Measurements from ENCODE around the gene ENTR1. TPM values are rescaled to one million over a fixed set of nuclear protein-coding genes. Genes with fewer than 3 reads are reported as not detected.

Gene ENTR1
- total and polyA plus RNA-seq, 10 of the 15 experiments (the other 5 are each of a cell fraction or from before 2014, with no cell fraction given): 8.2 to 96.4 (median 41.1) TPM

DNA sequence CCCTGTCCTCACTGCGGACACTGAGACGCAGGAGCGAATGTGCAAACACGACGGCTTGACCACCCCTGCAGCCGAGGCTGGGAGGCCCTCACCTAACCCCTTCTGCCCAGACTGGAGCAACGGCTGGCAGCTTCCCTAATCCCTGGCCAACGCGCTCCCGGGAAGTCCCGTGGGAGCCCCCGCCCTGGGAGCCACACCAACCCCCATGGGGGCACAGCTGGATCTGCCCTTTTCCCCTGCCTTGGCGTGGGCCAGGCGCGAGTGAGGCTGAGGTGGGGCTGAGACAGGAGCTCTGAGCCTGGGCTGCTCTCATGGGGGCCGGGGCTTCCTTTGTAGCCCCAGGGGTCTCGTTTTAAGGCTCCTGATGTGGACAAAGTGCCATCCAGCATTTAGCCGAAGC is 42.2 kb downstream of the ENTR1 start (continued):
- no peak for TF ChIP-seq ETV6 (conservative IDR thresholded peaks at IDR 0.05 in 1 of 2, IDR thresholded peaks at IDR 0.05 in 1 of 2; ENCODE audit: borderline replicate concordance in 1 of 2, low read depth in 1 of 2)
- no peak for TF ChIP-seq BMI1 (IDR thresholded peaks at IDR 0.05; ENCODE audit: borderline replicate concordance)
- TF ChIP-seq SPI1 (IDR thresholded peaks at IDR 0.05; ENCODE audit: borderline replicate concordance, insufficient read depth, low read depth, low read length): no peak
- no peak for TF ChIP-seq HDAC6 (IDR thresholded peaks at IDR 0.05; ENCODE audit: unreplicated experiment)
- TF ChIP-seq, protein P1, sequence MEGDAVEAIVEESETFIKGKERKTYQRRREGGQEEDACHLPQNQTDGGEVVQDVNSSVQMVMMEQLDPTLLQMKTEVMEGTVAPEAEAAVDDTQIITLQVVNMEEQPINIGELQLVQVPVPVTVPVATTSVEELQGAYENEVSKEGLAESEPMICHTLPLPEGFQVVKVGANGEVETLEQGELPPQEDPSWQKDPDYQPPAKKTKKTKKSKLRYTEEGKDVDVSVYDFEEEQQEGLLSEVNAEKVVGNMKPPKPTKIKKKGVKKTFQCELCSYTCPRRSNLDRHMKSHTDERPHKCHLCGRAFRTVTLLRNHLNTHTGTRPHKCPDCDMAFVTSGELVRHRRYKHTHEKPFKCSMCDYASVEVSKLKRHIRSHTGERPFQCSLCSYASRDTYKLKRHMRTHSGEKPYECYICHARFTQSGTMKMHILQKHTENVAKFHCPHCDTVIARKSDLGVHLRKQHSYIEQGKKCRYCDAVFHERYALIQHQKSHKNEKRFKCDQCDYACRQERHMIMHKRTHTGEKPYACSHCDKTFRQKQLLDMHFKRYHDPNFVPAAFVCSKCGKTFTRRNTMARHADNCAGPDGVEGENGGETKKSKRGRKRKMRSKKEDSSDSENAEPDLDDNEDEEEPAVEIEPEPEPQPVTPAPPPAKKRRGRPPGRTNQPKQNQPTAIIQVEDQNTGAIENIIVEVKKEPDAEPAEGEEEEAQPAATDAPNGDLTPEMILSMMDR (IDR thresholded peaks at IDR 0.05 in 2 of 3, conservative IDR thresholded peaks at IDR 0.05 in 1 of 3; ENCODE audit: control insufficient read depth in 2 of 3, extremely low read depth in 1 of 3, insufficient read depth in 1 of 3, low read depth in 3 of 3, low read length in 3 of 3): no peak

DNA sequence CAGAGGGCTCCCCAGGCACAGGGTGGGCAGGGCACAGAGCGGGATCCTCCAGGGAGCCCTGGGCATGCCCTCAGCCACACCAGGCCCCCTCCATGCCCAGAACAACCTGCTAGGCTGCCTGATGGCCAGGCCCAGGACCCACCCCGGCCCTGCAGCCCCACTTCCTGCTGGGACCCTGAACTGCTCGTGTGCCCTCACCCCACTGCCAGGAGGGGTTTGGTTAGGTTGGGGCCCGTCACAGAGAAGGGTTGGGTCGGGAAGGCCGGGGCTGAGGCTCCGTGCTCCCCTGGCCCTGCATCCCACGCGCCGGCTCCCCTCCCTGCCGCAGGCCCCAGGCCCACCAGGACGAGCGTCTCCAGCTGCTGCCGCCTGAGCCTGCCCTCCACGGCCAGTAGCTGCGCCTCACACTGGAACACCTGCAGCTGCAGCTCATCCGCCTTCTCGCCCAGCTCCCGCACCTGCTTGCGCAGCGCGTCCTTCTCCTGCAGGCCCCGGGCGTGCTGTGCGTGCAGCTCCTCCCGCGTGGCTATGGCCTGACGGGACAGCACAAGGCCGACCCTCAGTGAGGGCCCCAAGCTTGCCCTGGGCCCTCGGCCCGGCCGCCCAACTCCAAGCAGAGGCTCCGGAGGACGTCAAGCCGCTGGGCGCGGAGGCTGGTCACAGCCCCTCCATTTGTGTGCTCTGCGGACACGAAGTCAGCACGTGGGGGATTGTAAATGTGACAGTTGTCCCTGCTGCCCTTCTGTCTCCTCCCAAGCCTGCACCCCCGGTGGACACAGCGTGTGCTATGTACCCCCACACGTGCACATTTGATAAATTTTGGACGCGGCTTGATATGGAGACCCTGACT is 42.9 kb downstream of the ENTR1 start:
- BruUV-seq (replicated peaks): no TSS peak
- H3K4me1 ChIP-seq (ENCODE audit: control insufficient read depth, insufficient read depth, low read length): peaks cover 13% of the 10 kb centered on the region
- H3K27me3 ChIP-seq (replicated peaks in 1 of 2; ENCODE audit: control insufficient read depth in 2 of 2, insufficient read depth in 2 of 2, low read length in 1 of 2): no peaks in the 10 kb centered on the region
- peaks cover 0 to 1% of the 10 kb centered on the region in 2 experiments; a peak in 2 of 4 replicates for H3K36me3 ChIP-seq (ENCODE audit: control insufficient read depth in 2 of 2, insufficient read depth in 2 of 2, low read length in 1 of 2)
- in situ Hi-C loops (cut with MboI) (no loop called here), intact Hi-C loops (cut with micrococcal nuclease; ENCODE audit: unreplicated experiment) (no loop called here)
- H3K4me3 ChIP-seq: no peak overlapping the region
- SMC1A ChIA-PET (ENCODE audit: uncharacterized antibody, unreplicated experiment): no interaction called here
- ATAC-seq: no peak
- H2AFZ ChIP-seq (ENCODE audit: control insufficient read depth, low read depth, low read length): no peak overlapping the region
- no peaks in the 10 kb centered on the region for H4K20me1 ChIP-seq (ENCODE audit: control insufficient read depth, insufficient read depth)
- H3K9ac ChIP-seq (ENCODE audit: control insufficient read depth, insufficient read depth, low read length): no peak overlapping the region
- H3K4me2 ChIP-seq (ENCODE audit: control insufficient read depth, insufficient read depth): no peak overlapping the region
- FAIRE-seq: no peak
- CTCF ChIA-PET: interaction anchor here (1.5 kb wide), 1 partner anchor 52 kb away, joined by 3 read pairs; no protein-coding TSS in a partner anchor
- POLR2A ChIA-PET: no interaction called here
- no peak for DNase-seq (ENCODE audit: low read depth, low spot score)
- H3K27ac ChIP-seq (ENCODE audit: control insufficient read depth, insufficient read depth): no peak overlapping the region
- RAD21 ChIA-PET (ENCODE audit: unreplicated experiment): no interaction called here
- WGBS (ENCODE audit: insufficient coverage, insufficient replicate concordance, low lambda C conversion rate, missing lambda C conversion rate): 80% methylated on average over 44 of the region's 45 CpGs
- no peaks in the 10 kb centered on the region; the same call in 2 of the 3 replicates for H3K9me3 ChIP-seq (replicated peaks; ENCODE audit: control insufficient read depth, insufficient read depth, low read length)
- no peaks in the 10 kb centered on the region for H3K79me2 ChIP-seq (ENCODE audit: control insufficient read depth, insufficient read depth, low read length)
- TF ChIP-seq KLF5 (IDR thresholded peaks at IDR 0.05; ENCODE audit: partially characterized antibody) (no peak), ZNF217 (IDR thresholded peaks at IDR 0.05) (no peak), FOXK2 (IDR thresholded peaks at IDR 0.05) (no peak), CHD4 (IDR thresholded peaks at IDR 0.05) (no peak), BACH1 (IDR thresholded peaks at IDR 0.05; ENCODE audit: borderline replicate concordance) (no peak), NFYB (IDR thresholded peaks at IDR 0.05; ENCODE audit: insufficient read depth, low read depth, low read length) (no peak), NRF1 (conservative IDR thresholded peaks at IDR 0.05; ENCODE audit: low read depth, low read length) (no peak), JUNB (IDR thresholded peaks at IDR 0.05) (no peak)
- TF ChIP-seq, protein P2, sequence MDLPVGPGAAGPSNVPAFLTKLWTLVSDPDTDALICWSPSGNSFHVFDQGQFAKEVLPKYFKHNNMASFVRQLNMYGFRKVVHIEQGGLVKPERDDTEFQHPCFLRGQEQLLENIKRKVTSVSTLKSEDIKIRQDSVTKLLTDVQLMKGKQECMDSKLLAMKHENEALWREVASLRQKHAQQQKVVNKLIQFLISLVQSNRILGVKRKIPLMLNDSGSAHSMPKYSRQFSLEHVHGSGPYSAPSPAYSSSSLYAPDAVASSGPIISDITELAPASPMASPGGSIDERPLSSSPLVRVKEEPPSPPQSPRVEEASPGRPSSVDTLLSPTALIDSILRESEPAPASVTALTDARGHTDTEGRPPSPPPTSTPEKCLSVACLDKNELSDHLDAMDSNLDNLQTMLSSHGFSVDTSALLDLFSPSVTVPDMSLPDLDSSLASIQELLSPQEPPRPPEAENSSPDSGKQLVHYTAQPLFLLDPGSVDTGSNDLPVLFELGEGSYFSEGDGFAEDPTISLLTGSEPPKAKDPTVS (IDR thresholded peaks at IDR 0.05; ENCODE audit: low read depth, low read length): no peak
- TF ChIP-seq, protein P3, sequence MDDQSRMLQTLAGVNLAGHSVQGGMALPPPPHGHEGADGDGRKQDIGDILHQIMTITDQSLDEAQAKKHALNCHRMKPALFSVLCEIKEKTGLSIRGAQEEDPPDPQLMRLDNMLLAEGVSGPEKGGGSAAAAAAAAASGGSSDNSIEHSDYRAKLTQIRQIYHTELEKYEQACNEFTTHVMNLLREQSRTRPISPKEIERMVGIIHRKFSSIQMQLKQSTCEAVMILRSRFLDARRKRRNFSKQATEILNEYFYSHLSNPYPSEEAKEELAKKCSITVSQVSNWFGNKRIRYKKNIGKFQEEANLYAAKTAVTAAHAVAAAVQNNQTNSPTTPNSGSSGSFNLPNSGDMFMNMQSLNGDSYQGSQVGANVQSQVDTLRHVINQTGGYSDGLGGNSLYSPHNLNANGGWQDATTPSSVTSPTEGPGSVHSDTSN (IDR thresholded peaks at IDR 0.05; ENCODE audit: insufficient replicate concordance, low read depth, low read length): no peak
- TF ChIP-seq, protein P4, sequence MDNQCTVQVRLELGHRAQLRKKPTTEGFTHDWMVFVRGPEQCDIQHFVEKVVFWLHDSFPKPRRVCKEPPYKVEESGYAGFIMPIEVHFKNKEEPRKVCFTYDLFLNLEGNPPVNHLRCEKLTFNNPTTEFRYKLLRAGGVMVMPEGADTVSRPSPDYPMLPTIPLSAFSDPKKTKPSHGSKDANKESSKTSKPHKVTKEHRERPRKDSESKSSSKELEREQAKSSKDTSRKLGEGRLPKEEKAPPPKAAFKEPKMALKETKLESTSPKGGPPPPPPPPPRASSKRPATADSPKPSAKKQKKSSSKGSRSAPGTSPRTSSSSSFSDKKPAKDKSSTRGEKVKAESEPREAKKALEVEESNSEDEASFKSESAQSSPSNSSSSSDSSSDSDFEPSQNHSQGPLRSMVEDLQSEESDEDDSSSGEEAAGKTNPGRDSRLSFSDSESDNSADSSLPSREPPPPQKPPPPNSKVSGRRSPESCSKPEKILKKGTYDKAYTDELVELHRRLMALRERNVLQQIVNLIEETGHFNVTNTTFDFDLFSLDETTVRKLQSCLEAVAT (IDR thresholded peaks at IDR 0.05): no peak

Measured in GM12878 (cell line).